Panc1 (cell line): ENCODE data around the gene FSTL4. TPM values are rescaled to one million over a fixed set of nuclear protein-coding genes. Genes with fewer than 3 reads are reported as not detected.
A peak's percentile ranks its signal among the peaks of the same experiment; 100 is the strongest.

ENCODE experiments used
- ATAC-seq: fragments of 200-7000 bp; cut with Tn5 transposase; 2 replicates; pipeline ENCODE4 v1.9.1; 2020; ENCODE audit warnings: mild to moderate bottlenecking, moderate library complexity
- BruUV-seq: library from RNA; stranded (reverse); fragments of 400-500 nt; replicated peaks from 2 replicates; lab custom pipeline; 2021; lab: Mats Ljungman, UMichigan
- CTCF ChIA-PET: fragments of 300-600 bp; sonication (Branson Sonifier 250); formaldehyde crosslinking; loops from one replicate; lab custom pipeline; 2022; ENCODE audit warnings: antibody characterized with exemption; lab: Charles Lee
- POLR2A ChIA-PET: fragments of 300-600 bp; sonication (Branson Sonifier 250); formaldehyde crosslinking; loops from one replicate; lab custom pipeline; 2022; ENCODE audit warnings: antibody characterized with exemption; lab: Charles Lee
- DNase-seq: peaks from one replicate; pipeline ENCODE4 v3.0.0-alpha.2; 2010; ENCODE audit warnings: low read depth, low spot score
- H3K27ac ChIP-seq: 2 replicates; pipeline ENCODE4 v1.5.1; 2011; ENCODE audit warnings: mild to moderate bottlenecking, low read length, inconsistent platforms
- H3K27me3 ChIP-seq: fragments of 200-500 bp; sonication (Bioruptor generic); 2 replicates; pipeline ENCODE4 v1.6.0; 2014; ENCODE audit warnings: low read length, inconsistent platforms; ENCODE audit not compliant: control insufficient read depth, insufficient read depth
- H3K36me3 ChIP-seq: fragments of 200-500 bp; sonication (Bioruptor generic); 2 replicates; pipeline ENCODE4 v1.5.1; 2014; ENCODE audit warnings: inconsistent platforms, mild to moderate bottlenecking, low read length, moderate library complexity; ENCODE audit not compliant: control insufficient read depth, insufficient read depth
- H3K4me1 ChIP-seq: 2 replicates; pipeline ENCODE4 v1.5.1; 2011; ENCODE audit warnings: inconsistent platforms, mild to moderate bottlenecking, low read length, moderate library complexity; ENCODE audit not compliant: control insufficient read depth, insufficient read depth
- H3K4me3 ChIP-seq, 2 experiments: 2 replicates each; pipeline ENCODE4 v1.5.1; 2011 to 2012; ENCODE audit warnings: low read depth in 2 of 2, low read length in 2 of 2, mild to moderate bottlenecking in 2 of 2, inconsistent platforms in 1 of 2, moderate library complexity in 1 of 2
- H3K9me3 ChIP-seq: fragments of 200-500 bp; sonication (Bioruptor generic); 2 replicates; pipeline ENCODE4 v1.5.1; 2014; ENCODE audit warnings: low read depth, mild to moderate bottlenecking, inconsistent platforms, low read length, moderate library complexity; ENCODE audit not compliant: control insufficient read depth, insufficient read depth
- POLR2AphosphoS5 ChIP-seq: IDR thresholded peaks from 2 replicates; pipeline ENCODE4 v1.6.1; 2012; ENCODE audit warnings: mild to moderate bottlenecking, low read depth, low read length, moderate library complexity
- REST ChIP-seq, 2 experiments: IDR thresholded peaks; 2 replicates each; pipeline ENCODE4 v1.6.1; 2011 to 2012; ENCODE audit warnings: low read depth in 2 of 2, control low read depth in 1 of 2, low read length in 1 of 2, mild to moderate bottlenecking in 1 of 2, moderate library complexity in 1 of 2; ENCODE audit not compliant: insufficient read depth in 1 of 2
- SIN3A ChIP-seq: IDR thresholded peaks from 2 replicates; pipeline ENCODE4 v1.6.1; 2012; ENCODE audit warnings: low read depth, mild to moderate bottlenecking, low read length, moderate library complexity, borderline replicate concordance; ENCODE audit not compliant: insufficient read depth
- TCF7L2 ChIP-seq: IDR thresholded peaks from 2 replicates; pipeline ENCODE4 v1.6.1; 2011; ENCODE audit warnings: mild to moderate bottlenecking, low read depth, low read length, inconsistent platforms
- in situ Hi-C: cut with HindIII; loops from 2 replicates; pipeline ENCODE4 v1.10.0; 2016; ENCODE audit warnings: low sequenced_read_pairs, low pct_unique_long_range_greater_than_20kb
- intact Hi-C: fragments of 100-400 bp; cut with micrococcal nuclease; formaldehyde crosslinking; loops from one replicate; pipeline ENCODE4 v1.10.0; 2022; ENCODE audit not compliant: unreplicated experiment
- total RNA-seq: library from RNA; stranded (reverse); gene quantifications from one replicate; pipeline ENCODE4 v1.2.1, GENCODE V29; 2021; ENCODE audit not compliant: unreplicated experiment
- TF ChIP-seq, protein P1 (sequence below): fragments of 450-650 bp; IDR thresholded peaks from 2 replicates; pipeline ENCODE4 v1.5.1; 2017; ENCODE audit warnings: mild to moderate bottlenecking

Gene FSTL4
- total RNA-seq, 1 experiment from 2014 or later: 0.18 TPM

DNA sequence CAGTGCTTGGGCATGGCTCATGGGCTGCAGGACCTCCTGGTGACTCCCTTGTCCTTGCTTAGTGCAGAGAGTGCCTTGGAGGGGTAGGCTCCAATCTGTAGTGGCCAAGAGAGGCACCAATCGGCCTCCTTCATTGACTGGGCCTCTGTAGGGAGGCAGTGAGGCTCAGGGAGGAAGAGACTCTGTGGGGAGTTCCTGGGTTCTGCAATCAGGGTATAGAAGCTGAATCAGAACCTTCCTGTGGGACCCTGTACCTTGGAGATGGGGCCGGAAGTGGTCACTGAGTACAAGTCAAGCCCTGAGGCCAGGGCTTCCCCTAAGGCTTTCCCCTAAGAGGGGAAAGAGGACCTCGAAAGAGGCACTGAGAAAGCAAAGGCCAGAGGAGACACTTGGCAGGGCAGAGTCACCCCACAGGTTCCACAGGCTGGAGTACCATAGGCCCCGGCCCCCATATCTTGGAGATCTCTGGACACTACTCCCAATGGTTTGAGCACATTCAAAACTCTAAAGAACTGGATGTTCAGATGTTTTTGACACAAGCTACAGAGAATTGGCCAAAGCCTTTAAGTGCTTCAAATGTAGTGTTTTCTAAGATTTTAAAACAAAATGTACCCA lies 370.0 kb downstream of the FSTL4 start:
- ChIA-PET POLR2A (no interaction called here), CTCF (no interaction called here)
- Histone ChIP-seq H3K9me3 (no peaks in the 10 kb centered on the region), H3K36me3 (no peaks in the 10 kb centered on the region), H3K27me3 (no peaks in the 10 kb centered on the region), H3K4me3 (no peak overlapping the region), H3K27ac (peak overlapping the region; percentile 75), H3K4me1 (peaks cover 38% of the 10 kb centered on the region)
- in situ Hi-C loops (no loop called here), intact Hi-C loops (no loop called here)
- ATAC-seq (no peak), DNase-seq (no peak)
- TF ChIP-seq REST (IDR thresholded peaks at IDR 0.05; ENCODE audit: insufficient read depth in 1 of 2, low read depth in 2 of 2, low read length in 1 of 2) (no peak), TCF7L2 (no peak), SIN3A (no peak), POLR2AphosphoS5 (no peak)
- TF ChIP-seq, protein P1, sequence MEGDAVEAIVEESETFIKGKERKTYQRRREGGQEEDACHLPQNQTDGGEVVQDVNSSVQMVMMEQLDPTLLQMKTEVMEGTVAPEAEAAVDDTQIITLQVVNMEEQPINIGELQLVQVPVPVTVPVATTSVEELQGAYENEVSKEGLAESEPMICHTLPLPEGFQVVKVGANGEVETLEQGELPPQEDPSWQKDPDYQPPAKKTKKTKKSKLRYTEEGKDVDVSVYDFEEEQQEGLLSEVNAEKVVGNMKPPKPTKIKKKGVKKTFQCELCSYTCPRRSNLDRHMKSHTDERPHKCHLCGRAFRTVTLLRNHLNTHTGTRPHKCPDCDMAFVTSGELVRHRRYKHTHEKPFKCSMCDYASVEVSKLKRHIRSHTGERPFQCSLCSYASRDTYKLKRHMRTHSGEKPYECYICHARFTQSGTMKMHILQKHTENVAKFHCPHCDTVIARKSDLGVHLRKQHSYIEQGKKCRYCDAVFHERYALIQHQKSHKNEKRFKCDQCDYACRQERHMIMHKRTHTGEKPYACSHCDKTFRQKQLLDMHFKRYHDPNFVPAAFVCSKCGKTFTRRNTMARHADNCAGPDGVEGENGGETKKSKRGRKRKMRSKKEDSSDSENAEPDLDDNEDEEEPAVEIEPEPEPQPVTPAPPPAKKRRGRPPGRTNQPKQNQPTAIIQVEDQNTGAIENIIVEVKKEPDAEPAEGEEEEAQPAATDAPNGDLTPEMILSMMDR: no peak
- BruUV-seq: no TSS peak

DNA sequence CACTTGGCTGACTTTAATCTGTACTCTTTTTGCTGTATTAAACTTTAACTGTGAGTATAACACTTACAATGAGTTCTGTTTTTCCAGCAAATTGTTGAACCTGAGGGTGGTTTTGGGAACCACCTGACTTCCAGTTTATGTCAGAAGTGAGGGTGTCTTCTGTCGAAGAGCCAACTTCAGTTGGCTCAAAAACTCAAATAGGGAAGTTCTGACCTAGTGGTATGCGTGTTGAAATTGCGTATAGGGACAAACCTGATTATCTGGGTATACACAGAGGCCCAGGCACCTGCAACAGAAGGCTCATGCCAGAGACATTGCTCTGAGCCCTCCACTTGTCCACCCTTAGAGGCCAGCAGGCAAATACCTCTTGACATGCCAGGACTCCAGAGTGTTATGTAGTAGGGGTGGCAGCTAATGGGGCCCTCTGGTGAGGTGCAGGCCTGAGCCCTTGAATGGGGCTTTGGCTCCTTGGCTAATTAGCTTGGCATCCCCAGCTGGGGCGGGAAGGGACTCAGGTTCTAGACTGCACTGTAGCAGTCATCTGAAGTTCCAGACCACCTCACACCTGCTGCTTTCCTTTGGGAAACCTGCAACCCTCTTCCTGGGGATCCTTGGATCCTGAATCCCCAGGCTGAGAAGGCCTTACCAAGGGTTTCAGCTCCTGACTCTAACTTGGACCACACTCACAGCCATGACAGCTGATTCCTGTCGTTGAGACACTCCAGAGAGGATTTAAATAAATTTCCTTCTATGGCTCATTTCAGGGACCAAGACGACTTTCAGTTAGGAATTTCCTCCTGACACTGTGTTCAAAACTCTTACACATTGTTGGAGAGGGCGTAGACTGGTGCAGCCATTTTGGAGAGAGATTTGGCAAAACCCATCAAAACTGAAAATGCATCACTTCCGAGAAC lies 370.9 kb downstream of the FSTL4 start:
- Histone ChIP-seq H3K36me3 (no peaks in the 10 kb centered on the region), H3K27me3 (no peaks in the 10 kb centered on the region), H3K27ac (peak overlapping the region; percentile 75), H3K4me3 (no peak overlapping the region), H3K4me1 (peaks cover 43% of the 10 kb centered on the region), H3K9me3 (no peaks in the 10 kb centered on the region)
- ChIA-PET CTCF (interaction anchor here (0.5 to 0.6 kb wide), 2 partner anchors 161 to 699 kb away, joined by 3 to 4 read pairs; no protein-coding TSS in a partner anchor), POLR2A (no interaction called here)
- no peak for TF ChIP-seq TCF7L2
- TF ChIP-seq, protein P1: no peak
- TF ChIP-seq POLR2AphosphoS5: no peak
- no peak for TF ChIP-seq SIN3A
- TF ChIP-seq REST (IDR thresholded peaks at IDR 0.05; ENCODE audit: insufficient read depth in 1 of 2, low read depth in 2 of 2, low read length in 1 of 2): no peak
- DNase-seq: no peak
- intact Hi-C loops: no loop called here
- no peak for ATAC-seq
- in situ Hi-C loops: no loop called here
- no TSS peak for BruUV-seq
